Stimulated activated CD4-positive, alpha-beta T cell treated with anti-CD3 and anti-CD28 coated beads, Interleukin-4, amount 100 ng/mL, for 48 hours (primary cell): ENCODE measurements around the gene CD59.
"Not testable (repeated sequence)": the region's sequence is repeated elsewhere in the genome, so short reads cannot be mapped to it uniquely, and the experiment has no call there.

ENCODE experiments used
- DNase-seq, 2 donors: peaks; one replicate each; pipeline ENCODE4 v3.0.0-alpha.2; 2020; ENCODE audit warnings: low read depth in 2 of 2

The CD59 gene

DNA sequence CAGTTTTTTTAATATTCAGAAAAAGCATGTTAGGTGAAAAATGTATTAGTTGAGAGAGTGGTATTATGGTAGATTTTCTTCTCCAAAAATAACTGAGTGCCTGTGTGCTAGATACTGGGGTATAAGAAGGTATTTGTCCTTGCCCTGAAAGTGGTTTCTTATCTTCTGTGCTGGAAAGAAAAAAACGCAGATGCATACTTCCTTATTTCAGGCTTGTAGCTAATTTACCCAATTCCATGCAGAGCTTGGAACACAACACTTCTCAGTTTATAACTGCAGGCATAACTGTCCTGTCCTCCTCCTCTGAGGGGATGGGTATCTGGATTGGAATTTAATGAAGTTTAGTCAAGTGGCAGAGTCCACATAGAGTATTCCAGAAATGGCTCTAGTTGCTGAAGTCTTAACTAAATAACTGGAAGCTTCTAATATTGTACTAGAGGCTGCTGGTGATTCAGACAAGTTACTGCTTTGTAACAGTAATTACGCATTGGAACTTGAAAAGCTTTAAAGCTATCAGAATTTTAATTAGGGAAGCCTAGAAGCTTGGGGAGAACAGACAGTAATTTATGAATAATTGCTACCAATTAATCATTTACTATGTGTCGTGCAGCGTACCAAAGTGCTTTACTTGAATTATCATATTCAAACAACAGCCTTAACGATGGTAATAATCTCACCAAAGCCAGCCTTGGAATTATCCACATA is 22.9 kb downstream of the CD59 start:
- DNase-seq: no peak

DNA sequence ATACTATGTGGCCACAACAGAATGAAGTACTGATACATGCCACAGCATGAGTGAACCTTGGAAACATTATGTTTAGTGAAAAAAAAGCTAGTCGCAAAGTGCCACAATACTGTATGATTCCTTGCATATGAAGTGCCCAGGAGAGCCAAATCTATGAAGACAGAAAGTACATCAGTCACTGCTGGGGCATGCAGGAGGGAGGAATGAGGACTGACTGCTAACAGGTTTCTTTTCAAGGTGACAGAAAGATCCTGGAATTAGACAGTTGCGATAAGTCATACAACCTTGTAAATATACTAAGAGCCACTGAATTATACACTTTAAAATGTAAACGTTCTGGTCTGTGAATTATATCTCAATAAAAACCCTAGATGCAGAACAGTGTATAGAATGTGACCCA is 23.8 kb downstream of the CD59 start:
- no peak for DNase-seq

GRCh38 chr11:33709466-33709865 is 26.8 kb downstream of the CD59 start:
- DNase-seq: no peak

- no peak for DNase-seq
Measured at GRCh38 chr11:33708985-33709384, 27.2 kb downstream of the CD59 start.

GRCh38 chr11:33707831-33708230 is 28.4 kb downstream of the CD59 start:
- not testable (repeated sequence) for DNase-seq

DNA sequence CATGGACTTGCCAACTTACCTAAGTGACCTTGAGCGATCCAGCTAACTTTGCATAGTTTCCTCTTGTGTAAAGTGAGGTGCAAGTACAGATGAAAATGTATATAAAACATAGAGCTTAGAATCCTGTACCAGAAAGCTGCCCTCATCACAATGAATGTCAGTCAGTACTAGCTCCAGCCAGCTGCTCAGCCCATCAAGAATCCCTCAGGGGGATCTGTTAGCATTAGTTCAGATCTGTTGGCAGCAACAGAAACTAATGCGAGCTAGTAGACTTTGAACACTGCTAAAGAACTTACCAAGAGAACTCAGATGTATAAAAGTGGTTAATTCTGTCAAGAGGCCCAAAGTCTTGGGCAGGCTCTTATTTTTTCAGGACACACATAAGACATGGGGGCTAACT is 29.3 kb downstream of the CD59 start:
- no peak for DNase-seq

- DNase-seq: no peak
Measured at GRCh38 chr11:33706546-33706945, 29.7 kb downstream of the CD59 start.

GRCh38 chr11:33704240-33705002 is 31.8 kb downstream of the CD59 start:
- no peak for DNase-seq

DNA sequence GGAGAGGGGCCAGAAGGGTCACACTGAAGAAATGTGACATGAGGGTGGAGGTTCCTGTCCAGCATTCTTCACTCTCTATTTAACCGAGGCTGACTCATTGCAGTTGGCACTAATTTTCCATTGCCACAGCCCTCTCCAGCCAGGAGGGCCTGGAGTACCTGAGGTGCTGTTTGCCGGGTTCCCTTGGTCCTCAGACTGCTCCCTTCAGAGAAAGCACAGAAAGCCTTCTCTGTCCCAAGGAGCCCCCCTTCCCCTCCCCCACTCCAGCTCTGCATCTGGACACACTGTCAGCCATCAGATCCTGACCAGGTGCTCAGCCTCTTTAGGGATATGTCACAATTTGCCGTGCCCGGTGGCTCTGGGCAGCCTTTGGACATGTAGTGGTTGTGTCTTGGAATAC is 32.4 kb downstream of the CD59 start:
- DNase-seq: no peak

GRCh38 chr11:33703234-33703633 is 33.0 kb downstream of the CD59 start:
- DNase-seq: no peak

DNA sequence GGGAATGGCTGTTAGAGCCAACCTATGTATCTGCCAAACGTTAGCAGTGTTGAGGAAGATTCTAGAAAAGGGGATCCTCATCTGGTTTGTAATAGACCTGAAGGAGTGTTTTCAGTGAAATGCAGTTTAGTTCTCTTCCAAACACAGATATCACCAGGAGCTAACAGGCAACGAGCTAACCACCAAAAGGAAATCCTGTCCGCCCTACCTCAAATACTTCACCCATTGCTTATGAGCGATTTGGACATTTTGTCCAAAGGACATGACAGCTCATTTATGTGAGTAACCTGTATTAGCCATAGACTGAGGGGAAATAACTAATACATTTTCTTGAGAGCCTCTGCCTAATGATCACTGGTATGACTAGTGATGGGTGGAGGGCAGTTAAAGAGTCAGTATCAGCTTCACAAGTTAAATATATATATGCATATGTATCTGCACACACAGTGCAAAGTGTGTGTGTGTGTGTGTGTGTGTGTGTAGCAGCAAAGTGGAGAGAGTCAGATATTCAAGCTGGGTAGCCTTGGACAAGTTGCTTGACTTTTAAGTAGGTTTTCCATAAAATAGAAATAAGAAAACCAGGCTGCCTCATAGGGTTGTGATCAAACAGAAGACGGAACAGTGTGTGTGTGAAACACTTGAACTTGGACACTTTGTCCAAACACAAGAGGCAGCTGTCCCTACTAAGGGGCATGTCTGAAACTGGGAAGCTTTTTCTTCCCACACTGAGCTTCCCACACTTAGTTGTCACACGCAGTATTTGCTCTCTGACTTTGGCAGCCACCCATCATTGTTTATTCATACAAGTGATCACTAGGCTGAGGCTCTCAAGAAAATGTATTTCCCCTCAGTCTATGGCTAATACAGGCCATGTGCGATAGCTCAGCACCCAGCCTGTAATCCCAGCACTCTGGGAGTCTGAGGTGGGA is 34.7 kb downstream of the CD59 start:
- DNase-seq: no peak

DNA sequence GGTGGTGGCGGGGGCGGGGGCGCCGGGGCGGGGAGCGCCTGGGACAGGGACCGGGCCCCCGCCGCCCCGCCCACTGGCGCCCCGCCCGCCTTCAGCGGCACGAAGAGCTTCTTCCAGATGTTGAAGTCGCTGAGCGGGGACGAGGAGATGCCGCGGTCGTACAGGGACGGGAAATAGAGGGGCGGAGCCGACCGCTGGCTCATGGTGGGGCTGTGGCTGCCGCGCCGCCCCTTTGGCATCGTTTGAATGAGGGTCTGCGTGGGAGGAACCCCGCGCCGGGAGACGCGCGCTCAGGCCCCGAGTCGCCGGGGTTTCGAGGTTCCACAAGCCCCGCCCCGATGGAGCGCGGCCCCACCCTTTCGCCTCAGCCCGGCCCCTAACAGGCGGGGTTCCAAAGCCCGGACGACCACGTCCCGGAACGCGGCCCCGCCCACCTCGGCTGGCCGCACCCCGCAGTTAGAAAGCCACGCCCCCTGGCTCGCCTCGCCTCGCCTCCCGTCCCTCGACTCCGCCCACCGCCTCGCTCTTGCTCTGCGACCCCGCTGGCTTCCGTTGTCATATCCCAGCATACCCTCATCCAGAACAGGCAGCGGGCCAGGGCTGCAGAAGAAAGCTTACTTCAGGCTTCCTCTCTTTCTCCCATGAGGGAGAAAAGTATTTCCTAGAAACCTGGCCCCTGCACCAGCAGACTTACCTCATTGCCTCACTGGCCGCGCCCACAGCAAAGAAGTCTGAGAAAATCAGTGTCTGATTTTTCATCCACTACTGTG is 35.5 kb downstream of the CD59 start, which contains the start of gene C11orf91:
TSS of gene C11orf91 (minus strand) at position 325 of the 770 bp plus-strand sequence. CDS start at position 239, 86 bp downstream.
- DNase-seq: peak; percentile 91 to 94

- DNase-seq: no peak
Measured at GRCh38 chr11:33700063-33700501, 36.1 kb downstream of the CD59 start.

GRCh38 chr11:33699515-33700062 is 36.6 kb downstream of the CD59 start:
- no peak for DNase-seq

DNA sequence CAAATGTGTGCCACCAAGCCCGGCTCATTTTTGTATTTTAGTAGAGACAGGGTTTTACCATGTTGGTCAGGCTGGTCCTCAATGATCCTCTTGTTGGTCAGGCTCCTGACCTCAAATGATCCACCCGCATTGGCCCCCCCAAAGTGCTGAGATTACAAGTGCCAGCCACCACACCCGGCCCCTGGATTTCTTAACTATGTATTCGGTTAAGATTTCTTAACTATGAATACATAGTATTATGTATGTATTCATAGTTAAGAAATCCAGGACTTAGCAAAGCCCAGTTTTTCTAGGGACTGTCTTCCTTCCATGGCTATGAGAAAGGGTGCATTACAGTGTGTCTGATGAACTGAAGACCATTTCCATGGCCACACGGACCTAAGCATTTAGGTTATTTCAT is 37.3 kb downstream of the CD59 start:
- DNase-seq: no peak

DNA sequence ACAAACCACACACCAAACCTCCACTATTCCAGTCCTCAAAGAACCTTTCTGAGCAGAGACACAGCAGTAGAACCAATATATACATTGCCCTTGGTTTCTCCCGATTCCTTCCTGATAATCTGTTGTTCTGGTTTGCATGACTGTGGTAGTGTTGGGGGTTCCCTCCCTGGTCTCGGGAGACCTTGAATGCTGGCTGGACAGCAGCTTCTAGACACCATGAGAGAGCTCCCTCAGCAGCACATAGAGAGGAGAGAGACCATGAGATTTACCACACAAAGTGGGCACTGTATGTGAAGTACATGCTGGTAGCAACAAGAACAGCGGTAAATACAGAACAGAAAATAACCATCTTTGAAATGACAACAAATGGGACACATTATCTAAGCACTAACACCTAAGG is 38.2 kb downstream of the CD59 start:
- no peak for DNase-seq

DNA sequence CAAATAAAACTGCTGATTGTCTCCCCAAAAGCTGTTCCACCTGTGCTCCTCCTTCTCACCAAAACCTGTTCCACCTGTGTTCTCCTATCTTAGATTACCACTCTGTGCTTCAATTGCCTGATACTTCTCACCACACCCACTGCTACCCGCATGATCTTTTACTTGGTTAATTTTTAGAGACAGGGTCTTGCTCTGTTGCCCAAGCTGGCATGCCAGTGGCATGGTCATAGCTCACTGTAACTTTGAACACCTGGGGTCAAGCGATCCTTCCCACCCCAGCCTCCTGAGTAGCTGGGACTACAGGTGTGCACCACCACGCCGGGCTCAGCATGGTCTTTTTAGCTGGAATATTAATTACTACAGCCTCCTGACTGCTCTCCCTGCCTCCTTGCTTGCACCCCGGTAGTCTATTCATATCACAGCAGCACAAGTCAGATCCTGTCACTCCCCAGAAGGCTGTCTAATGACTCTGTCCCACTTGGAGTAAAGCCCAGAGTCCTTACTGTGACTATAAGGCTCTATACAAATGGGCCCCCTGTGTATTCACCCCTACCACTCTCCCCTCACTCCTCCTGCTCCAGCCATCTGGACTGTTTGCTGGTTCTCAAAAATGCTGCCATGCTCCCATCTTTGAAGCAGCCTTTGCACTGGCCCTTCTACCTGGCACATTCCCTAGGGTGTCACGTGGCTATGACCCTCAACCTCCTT is 39.1 kb downstream of the CD59 start:
- no peak for DNase-seq

GRCh38 chr11:33696411-33696810 is 39.8 kb downstream of the CD59 start:
- no peak for DNase-seq

GRCh38 chr11:33695051-33695566 is 41.1 kb downstream of the CD59 start:
- no peak for DNase-seq
